Fibroblast of skin of right quadriceps (primary cell): ENCODE measurements around the gene FGGY.
A peak's percentile ranks its signal among the peaks of the same experiment; 100 is the strongest.
"Not testable (repeated sequence)": the region's sequence is repeated elsewhere in the genome, so short reads cannot be mapped to it uniquely, and the experiment has no call there.

Experiments used
- DNase-seq: peaks from one replicate; pipeline ENCODE4 v3.0.0-alpha.2; 2013

FGGY gene

GRCh38 chr1:59290193-59290949 lies 6.5 kb upstream of the FGGY start:
- DNase-seq = peak; percentile 37

DNA sequence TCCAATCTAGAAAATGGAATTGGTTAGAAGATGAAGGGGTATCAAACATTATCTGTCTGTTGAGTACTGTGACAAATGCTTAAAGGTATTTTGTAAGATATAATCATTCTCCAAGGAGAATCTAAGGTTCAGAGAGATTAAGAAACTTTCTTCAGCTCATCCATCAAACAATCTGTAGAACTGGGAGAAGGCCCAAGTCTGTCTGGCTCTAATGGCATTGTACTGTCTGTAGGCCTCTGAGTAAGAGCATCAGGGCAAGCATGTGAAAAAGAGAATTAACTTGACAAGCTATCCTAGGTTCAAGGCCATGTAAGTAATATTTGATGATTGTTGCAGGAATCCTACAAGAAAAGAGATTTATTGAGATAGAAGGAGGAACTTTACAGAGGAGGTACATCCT lies 5.3 kb upstream of the FGGY start:
- DNase-seq = peak; percentile 43

- peak; percentile 49 for DNase-seq
Measured at GRCh38 chr1:59292562-59292961, 4.3 kb upstream of the FGGY start.

- DNase-seq = no peak
Measured at GRCh38 chr1:59293206-59293605, 3.7 kb upstream of the FGGY start.

DNA sequence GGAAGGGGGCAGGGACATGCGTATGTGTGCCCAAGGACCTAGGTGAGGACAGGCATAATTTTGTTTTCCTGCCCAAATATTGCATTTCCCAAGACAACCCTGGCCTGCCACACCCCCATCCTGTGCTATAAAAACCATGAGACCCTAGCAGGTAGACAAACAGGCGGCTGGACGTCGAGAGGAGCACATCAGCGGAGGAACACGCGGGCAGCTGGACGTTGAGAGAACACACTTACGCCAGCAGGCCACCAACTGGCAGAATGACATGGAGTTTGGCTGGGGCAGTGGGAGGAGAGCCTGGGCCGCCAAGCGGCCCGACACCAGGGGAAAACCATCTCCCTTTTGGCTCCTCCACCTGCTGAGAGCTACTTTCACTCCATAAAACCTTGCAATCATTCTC lies 3.0 kb upstream of the FGGY start:
- no peak for DNase-seq

- no peak for DNase-seq
Measured at GRCh38 chr1:59294423-59294822, 2.5 kb upstream of the FGGY start.

DNA sequence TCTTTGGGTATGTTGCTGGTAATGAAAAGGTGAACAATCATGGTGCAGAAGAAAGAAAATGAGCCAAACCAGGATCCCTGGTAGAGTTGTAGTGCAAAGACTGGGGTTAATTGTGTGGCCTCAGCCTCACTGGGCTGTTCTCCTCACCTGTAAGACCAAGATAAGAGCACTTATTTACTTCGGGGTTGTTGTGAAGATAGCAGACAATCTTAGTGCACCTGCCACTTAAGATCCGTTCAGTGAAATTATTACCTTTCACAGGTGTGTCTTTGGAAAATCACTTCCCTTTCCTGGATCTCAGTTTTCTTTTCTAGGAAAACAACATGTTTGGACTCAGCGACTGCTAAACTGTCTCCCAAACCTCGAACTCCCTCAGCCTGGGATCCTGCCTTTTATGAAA lies 1.3 kb upstream of the FGGY start:
- no peak for DNase-seq

GRCh38 chr1:59298026-59298583 lies 1.2 kb downstream of the FGGY start:
- DNase-seq = no peak

DNA sequence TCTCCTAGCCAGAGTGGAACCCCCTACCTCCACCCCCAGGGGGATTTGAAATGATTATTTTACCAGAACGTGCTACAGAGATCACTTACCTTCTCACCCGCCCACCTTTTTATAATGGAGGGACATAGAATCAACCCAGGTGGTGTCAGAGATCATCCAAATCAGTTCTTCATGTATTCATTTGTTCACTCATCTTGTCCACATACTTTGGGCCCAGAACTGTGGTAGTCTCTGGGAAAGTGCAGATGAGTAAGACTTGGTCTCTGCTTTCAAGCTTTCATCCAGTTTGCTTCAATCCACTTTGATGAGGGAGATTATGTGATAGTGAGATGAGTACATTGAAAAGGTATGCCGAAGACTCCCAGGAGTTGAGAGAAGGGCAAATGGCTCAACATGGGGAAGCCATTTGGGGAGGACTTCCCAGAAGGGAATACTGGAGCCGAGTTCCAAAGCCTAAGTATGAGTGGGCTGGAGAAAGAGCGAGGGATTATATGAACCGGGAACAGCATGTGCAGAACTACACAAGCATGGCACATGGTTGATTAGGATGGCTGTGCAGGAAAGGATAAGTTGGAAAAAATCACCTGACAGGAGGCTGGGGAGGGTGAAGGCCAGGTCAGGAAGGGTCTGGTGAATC lies 1.9 kb downstream of the FGGY start:
- DNase-seq = peak; percentile 73

DNA sequence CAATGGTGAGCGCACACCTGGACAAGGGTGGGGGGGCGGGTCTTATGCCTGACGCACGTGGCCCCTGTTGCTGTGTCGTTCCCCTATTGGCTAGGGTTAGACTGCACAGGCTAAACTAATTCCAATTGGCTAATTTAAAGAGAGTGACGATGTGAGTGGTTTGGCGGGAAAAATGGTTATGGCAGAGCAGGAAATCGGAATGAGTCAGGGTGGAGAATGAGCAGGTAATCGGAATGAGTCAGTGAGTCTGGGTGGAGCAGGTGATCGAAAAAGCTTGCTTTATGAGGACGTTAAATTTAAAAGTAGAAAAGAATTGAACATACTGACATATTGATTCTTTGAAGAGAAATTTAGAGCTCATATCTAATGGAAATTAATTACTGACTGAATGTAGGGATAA lies 2.8 kb downstream of the FGGY start:
- DNase-seq = not testable (repeated sequence)

- DNase-seq = no peak
Measured at GRCh38 chr1:59302297-59302696, 5.4 kb downstream of the FGGY start.

- no peak for DNase-seq
Measured at GRCh38 chr1:59302871-59303270, 6.0 kb downstream of the FGGY start.

- DNase-seq = no peak
Measured at GRCh38 chr1:59305188-59305587, 8.3 kb downstream of the FGGY start.

DNA sequence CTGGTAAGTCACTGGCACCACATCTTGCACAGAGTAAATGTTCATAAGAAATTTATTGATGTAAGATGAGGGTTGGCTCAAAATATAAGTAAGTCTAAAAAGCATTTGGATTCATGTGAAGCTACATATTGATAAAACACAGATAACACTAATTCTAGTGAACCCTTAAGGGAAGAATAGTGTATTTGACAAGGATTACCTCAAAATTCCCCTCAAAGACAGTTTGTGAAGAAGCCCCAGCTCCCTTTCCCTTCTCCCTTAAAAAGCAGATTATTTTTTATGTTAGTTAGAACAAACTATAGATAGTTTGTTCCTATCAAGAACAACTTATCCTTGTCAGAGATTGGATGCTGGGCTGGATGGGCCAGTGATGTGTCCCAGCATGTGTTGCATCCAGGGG lies 10.7 kb downstream of the FGGY start:
- DNase-seq = no peak

DNA sequence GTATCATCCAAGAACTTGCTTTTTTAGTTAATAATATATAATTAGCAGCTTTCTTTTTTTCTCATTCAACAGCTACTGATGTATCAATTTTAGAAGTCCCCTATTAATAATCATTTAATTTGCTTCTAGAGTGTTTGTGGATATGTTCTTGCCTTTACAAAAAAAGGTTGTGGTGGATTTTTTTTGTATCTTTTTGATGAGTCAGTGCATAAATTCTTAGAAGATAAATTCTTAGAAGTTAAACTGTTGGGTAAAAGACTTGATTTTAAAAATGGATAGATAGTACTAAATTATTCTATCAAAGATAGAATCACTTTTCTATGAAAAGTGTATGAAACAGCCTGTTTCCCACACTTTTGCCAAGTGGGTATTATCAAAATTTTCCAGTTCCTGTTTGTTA lies 11.9 kb downstream of the FGGY start:
- DNase-seq = no peak

DNA sequence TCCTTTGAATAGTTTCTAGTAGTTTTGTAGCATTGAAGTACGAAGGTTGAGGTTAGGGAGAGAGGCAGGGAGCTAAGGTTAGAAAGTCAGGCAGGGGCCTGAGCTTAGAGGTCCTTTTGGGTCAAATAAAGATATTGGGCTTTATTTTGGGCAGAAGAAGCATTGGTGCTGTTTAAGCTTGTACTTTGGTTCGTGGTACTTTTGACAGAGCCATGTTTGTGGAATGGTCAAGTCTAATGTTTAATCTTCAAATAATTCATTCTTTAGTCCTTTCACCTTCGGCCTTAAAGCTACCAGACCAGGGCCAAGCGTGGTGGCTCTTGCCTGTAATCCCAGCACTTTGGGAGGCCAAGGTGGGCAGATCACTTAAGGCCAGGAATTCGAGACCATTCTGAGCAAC lies 12.5 kb downstream of the FGGY start:
- no peak for DNase-seq

- DNase-seq = no peak
Measured at GRCh38 chr1:59309795-59310548, 13.1 kb downstream of the FGGY start.

DNA sequence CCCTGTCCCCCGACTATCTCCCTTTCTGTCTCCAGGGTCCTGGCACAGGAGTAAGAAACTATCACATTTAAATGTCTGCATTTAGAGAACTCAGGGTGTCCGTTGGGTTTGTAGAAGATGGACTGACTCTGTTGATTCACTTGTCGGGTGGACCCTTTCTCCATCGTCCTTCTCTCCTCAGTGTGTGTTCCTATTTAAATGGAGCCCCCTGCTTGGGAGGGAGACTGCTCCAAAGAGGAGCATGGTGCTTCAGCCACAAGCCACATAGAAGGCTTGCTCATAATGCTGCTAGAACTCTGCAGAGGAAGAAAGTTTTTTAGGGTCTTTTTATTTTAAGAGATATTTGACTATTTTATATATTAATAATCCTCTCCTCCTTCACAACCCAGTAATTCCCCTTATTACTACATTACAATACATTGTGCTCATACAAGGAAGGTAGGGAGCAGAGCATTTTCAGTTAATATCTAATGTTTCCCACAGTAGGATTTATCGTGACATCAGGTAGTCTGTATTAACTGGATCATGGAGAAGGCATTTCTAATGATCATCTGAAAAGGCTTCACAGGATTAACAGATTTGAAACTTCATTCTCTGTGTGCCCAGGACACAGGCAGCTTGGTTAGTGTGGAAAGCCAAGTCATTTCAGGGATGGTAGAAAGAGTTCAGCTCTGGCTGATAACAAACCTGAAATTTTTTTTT lies 13.8 kb downstream of the FGGY start:
- DNase-seq = no peak

- no peak for DNase-seq
Measured at GRCh38 chr1:59314776-59315528, 18.1 kb downstream of the FGGY start.

- DNase-seq = peak; percentile 38
Measured at GRCh38 chr1:59315529-59316463, 18.9 kb downstream of the FGGY start.

GRCh38 chr1:59316497-59317128 lies 19.7 kb downstream of the FGGY start:
- no peak for DNase-seq
